8988T (cell line): ENCODE results near the gene GLB1L2.
A peak's percentile ranks its signal among the peaks of the same experiment; 100 is the strongest.

Experiments
- DNase-seq: peaks from one replicate; pipeline ENCODE4 v3.0.0; 2011

Gene GLB1L2

DNA sequence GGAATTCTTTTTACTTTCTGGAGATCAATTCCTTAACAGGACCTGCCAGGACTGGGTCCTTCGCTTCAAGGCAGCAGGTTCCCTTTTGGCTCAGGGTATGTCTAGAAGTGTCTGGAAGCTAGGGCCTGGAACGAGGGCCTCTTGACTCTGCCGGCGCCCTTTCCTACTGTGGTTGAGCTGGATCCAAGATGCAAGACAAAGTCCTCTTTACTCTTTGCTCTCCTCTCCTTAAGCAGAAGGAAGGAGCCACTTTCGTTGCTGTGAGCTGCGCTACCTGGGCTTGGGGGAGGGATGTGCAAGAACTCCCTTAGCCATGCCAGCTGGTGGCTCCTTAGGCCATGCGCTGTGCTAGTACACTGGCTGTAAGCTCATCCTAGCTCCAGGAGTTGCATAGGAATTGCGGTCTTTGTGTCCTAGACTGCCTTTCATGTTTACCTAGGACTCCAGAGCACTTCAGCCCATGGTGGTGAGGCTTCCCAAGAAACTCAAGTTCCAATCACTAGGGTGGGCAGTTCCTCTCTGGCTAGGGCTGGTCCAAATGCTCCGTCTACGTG, 18.1 kb downstream of the GLB1L2 start:
- DNase-seq: no peak

DNA sequence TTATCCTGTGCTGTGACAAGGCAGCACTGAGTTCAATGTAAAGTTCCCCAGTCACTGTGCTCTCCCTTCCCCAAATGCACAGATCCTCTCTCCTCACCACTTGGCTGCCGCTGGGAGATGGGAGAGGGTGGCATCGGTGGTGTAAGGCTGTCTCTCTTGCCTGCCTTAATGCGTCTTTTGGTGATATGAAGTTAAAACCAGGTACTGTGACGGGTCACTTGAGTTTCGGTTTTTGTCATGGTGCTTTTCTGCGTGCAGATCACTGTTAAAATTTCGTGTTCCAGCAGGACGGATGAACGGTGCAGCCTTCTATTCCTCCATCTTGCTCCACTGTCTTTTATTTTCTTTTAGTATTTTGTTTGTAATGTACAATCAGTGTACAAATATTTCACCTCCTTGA, 18.6 kb downstream of the GLB1L2 start:
- no peak for DNase-seq

DNA sequence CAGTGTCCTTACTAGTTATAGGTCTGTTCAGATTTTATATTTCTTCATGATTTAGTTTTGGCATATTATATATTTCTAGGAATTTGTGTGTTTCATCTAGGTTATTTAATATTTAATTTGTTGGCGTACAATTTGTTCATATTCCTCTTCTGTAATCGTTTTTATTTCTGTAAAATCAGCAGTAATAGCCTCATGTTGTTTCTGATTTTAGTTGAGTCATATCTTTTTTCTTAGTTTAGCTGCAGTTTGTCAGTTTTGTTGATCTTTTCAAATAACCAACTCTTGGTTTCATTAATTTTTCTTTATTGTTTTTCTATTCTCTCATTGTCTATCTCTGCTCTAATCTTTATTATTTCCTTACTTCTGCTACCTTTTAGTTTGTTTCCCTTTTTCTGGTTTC, 20.3 kb downstream of the GLB1L2 start:
- DNase-seq: no peak

DNA sequence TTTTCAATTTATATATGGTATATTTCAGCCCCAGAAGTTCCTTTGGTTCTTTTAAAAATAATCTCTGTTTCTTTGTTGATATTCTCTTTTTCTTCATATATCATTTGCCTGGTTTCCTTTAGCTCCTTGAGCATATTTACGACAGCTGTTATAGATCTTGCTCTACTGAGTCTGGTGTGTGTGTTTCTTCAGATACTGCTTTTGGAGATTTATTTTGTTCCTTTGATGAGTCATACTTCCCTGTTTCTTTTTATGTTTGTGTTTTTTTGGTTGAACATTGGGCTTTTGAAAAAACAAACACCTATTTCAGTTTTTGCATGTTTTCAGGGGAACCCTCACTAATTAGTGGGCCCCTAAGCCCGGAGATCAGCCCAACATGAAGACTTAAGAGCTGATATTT, 23.3 kb downstream of the GLB1L2 start:
- no peak for DNase-seq

DNA sequence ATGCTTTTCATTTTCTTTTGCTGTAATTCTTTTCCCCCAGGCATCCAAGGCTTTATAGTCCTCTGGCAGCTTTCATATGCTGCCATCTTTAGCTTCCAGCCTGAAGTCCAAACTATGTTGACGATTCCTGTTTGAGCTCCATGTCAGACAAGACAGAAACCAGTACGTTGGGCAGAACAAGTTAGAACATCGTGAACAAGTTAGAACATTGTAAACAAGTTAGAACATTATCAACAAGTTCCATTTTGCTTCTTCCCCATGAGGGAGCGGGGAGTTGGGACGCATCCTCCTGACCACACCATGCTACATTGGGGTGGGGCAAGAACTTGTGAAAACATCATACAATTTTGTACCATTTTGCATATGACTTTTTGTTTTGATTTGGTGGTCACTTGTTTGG, 23.9 kb downstream of the GLB1L2 start:
- DNase-seq: no peak

DNA sequence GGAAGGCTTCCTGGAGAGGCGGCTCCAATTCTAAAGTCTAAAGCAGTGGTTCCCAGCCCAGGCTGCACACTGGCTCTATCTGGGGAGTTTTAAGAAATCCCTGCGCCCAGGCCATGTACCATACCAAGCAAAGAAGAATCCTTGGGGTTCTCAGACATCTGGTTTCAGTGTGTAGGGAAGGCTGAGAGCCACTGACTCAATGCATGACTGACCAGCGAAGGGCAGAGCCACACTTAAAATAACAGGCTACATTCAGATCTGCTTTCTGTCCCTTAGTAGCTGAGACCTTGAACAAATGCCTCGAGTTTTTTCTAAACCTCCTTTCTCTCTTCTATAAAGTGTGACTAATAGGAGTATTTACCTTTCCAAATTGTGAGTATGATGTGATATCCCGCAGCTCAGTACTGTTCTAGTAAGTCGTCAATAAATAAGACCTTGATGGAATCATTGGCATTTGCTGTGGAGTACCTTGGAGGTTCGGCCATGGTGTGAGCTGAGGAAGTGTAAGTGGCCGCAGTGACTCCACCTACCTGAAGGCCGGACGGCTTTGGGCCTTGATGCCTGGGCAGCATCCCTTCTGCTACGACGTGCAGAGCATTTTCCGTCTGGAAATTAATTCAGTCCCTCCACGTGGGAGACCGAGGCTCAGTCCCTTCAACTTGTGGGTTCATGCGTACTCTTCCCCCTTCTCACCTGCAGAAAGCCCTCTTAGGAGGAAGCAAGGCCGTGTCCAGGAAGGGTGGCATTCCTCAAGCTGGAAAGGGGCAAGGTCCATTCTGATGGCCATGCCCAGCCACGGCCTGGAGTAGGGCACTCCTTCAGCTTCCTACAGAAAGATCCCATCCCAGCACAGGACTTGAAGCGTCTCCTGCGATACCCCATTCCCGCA, 25.1 kb downstream of the GLB1L2 start:
- DNase-seq: no peak

DNA sequence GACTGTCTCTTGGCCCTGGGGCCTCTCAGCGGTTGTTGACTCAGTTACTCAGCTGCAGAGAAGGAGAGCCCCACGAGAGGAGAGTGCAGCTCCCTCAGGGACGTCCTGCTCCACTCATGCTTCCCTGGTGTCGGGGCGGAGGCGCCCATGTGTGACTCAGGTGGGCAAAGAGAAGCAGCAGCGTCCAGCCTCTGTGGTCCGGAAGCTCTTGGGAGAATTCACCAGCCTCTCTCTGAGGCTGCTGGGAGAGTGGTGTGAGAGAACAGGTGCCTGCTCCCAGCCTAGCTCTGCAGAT, 25.7 kb downstream of the GLB1L2 start:
- DNase-seq: no peak

DNA sequence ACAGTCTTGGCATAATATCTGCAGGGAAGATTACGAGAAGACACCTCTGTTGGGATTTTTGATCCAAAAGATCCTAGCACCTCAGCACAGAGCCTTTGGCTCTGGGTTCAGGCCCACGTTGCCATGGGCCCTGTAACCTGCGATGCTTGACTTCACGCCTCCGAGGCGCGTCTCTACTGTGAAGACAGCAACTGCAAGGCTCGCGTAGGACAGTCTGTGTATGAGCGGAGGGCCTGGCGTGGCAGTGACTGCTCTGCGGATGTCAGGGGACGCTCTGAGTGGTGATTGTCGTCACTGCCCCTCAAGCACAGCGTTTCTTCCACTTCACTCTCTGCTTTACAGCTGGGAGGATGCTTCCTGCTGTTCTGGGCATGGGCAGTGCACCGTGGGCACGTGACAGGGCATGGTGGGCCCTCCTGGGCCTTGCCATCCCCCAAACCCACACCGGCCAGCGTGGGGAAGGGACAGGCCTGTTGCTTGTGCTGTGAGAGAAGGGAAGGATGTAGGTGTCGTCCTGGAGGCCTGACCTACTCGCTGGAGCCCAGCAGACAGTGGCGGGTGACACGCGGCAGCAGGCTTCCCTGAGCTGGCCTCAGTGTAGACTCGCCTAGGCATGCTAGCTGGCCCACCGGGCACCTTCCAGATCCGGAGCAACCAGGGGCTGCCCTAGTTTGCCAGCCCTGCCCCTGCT, 26.5 kb downstream of the GLB1L2 start:
- DNase-seq: no peak

DNA sequence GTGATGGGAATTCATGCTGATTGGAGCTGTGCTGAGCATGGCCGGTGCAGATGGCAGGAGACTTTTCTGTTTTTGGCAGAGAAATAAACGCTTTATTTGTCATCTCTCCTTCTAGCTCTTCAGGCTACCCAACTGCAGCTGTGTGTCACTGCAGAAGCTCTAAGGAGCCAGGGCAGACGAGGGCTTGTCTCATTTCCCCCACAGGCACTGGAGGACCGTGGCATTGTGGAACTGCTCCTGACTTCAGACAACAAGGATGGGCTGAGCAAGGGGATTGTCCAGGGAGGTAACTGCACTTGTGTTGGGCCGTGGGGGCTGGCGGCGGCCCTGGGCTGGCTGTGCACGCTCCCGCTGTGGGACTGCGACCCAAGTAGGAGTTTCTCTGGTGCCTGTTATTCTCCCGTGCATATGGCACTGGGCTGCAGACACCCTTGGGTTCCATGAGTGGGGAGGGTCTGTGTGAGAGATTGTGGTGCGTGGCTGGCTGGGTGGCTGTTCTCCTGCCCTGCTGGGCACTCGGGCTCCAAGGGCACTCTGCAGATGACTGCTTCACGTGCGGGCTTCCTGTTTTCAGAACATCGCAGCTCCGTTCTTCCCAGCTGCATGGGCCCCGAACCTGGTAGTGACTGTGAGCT, 27.2 kb downstream of the GLB1L2 start:
- no peak for DNase-seq

DNA sequence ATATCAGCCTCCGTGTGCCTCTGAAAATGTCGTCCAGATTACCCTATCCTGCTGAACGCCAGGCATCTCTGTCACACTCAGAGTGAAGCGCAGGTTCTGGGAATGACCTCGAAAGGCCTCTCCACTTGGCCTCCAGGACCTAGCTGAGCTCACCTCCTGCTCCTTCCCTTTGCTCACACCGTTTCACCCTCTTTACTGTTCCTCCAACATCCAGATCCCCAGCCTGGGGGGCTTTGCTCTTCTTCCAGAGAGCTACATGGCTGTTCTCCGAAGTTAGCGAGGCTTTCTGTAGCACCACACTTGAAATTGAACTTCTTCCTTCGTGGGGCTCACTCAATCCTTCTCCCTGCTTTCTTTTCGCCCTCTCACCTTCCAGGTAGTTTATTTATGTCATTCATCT, 27.9 kb downstream of the GLB1L2 start:
- DNase-seq: no peak

DNA sequence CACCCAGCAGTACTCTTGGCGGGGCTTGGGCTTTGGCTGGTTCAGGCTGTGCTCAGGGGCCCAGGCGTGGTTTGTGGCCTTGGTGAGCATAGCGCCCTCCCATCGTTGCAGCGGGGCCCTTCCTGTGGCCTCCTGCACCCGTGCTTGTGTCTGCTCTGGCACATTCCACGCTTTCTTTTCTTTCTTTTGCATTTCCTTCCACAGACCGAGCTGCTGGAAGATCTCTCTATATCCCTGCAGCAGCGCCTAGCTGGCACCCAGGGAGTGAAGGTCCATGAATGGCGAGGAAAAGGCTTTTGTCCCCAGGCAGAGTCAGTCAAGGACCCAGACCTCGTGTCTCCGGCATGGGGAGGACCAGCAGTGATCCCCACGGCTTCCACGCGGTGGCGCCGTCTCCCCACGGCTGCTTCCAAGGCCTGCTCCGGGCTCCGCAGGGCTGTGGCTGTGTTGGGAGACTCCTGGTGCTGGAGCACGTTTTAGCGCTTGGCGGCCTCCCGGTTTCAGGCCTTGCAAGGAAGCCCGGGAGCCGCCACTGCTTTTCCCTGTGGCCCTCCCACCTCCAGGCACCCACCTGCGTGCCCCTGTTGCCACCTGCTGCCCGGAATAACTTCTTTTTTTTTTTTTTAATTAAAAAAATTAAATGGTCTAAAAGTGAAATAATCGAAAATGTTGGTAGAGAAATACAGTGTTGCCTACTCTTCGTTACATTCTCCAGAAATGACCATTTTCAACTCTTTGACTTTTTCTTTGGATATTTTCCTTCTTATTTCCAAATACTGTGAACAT, 28.5 kb downstream of the GLB1L2 start:
- DNase-seq: peak; percentile 98

DNA sequence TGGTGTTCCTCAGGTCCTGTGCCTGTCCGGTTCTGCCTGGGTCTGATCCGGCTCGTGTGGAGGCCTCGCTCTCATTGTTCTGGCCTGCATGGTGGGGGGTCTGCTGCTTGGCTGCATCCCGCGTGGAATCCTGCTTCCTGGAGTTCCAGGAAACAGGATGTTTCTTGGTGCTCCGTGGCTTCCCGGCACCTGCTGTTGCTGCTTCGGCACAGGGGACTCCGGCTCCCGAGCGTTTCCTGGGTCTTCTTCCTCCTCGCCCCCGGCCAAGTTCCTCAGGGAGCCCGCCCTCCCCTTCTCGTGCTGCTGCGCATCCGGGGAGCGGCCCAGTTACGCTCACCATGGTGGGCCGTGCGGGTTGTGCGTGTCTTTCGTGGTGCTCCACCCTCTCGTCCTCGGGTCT, 29.9 kb downstream of the GLB1L2 start:
- no peak for DNase-seq

DNA sequence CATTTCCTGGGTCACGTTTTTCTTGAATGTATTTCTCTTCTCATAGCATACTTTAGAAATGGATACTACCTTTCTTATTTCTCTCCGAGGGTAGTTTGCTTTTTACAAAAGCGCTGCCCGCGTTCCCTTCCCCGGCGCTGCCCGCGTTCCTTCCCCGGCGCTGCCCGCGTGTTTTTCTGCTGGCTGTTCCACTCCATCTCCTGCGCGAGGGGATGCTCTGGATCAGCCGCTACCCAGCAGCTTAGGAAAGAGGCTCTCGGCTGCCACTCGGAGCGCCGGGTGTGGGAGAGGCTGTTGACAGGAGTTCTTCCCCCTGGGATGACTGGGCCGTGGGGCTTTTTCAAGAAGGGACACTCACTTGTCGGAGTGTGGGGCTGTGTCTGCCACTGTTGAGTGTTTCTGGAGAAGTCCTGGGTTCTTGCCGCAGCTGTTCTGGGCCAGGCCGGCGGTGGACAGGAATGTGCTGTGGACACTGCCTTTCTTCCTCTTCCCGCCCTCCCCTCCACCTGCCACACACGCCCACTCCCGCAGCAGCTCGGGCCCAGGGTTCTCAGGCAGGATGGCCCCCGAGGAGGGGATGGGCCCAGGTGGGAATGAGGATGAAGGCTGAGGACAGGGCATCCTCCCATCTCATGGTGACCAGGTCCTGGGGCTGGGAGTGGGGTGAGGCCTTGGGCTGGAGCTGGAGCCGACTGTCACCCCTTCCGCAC, 30.6 kb downstream of the GLB1L2 start:
- no peak for DNase-seq

DNA sequence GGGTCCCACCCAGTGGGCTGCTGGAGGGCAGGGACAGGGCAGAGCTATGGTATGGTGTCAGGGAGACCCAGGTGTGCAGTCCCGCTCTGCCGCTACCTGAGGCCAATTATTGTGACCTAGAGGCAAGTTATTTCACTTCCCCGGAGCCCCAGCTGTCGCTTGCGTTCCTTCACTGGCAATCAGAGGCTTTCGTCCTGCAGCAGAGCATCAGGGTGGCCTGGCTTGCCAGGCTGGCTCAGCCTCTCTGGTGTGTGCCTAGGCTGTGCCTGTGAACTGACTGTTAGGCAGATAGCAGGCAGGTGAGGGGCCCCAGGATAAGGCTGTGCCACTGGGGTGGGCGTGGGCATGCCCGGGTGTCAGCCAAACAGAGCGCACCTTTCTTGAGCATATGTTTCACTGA, 31.4 kb downstream of the GLB1L2 start:
- no peak for DNase-seq

DNA sequence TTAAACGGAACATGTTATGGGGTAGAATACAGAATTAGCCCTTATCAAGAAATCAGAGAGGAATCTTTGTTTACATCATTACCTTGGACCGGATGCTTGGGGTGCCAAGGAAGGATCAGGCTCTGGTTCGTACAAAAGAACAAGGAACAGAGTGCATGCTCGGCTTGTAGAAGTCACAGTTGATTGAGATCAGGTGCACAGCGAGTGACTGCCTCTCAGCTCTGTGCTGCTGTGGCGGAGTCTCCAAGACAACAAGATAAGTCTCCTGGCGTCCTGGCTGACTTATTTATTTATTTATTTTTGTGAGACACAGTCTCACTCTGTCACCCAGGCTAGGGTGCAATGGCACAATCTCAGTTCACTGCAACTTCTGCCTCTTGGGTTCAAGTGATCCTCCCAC, 31.8 kb downstream of the GLB1L2 start:
- DNase-seq: no peak

DNA sequence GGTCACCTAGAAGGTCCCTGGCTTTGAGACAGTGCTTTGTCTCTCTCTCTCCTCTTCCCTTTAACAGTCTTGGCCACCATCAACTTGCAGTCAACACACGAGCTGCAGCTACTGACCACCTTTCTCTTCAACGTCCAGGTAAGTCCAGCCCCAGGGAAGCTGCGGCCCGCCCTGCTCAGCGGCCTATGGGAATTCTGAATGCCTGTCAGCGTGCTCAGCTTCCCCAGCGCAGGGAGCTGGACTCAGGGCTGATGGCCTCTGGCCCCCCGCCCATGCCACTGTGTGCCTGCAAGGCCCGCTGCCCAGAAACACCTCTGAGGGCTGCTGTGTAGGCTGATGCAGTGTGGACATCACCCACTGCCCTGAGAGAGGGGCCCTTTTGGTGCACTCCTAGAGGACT, 32.5 kb downstream of the GLB1L2 start:
- no peak for DNase-seq

DNA sequence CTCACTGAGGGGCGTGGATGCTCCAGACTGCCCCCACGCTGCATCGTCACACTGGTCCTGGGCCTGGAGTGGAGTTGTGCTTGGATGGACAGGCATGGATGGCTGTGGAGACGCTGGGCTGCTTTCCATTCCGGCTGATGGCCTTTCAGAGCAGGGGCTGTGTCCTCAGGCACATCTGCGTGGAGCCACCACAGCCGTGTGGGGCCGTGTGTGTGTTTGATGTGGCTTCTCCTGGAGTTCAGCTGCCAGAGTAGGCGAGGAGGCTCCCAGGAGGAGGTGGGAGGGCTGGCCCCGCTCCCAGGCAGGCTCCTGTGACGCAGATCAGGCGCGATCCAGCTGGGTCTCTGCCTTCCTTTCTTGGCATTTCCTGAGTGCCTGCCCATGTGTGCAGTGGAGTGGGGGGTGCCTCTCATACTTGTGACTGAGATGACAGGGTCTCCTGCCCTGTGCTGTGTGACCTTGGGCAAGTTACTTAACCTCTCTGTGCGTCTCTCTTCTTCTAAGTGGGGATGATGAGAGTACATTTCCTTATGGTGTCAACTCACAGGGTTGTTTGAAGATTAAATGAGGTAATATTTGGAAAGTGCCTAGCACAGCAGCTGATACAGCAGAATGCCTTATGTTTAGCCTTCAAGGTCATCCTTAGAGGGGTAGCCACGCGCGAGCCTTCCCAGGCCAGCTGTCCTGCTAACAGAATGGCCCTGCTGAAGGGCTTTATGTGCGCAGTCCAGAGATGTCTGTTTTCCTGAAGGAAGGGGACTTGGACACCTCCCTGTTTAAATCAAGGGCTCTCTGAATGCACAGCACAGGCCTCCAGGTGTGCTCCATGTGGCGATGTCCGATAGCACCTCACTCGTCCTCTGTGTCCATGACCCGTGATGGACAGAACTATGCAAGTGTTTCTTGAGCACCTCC, 33.5 kb downstream of the GLB1L2 start:
- DNase-seq: no peak

DNA sequence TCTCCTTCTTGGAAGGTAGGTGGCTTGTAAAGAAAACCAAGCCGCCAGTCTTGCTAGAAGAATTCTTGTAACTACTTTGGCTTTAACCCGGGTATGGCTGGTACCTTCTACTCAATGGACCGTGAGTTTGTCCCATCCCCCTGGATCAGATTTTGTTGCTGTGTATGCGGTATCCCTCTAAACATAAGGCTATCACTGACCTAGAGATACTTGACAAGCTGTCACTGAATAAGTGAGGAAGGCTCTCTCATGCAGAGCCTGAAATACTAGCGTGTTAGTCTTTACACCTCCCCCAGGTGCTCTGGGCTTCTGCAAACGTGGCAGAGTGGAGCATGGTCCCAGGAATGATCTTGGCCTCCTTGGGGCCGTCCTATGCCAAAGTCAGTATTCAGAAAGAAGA, 34.5 kb downstream of the GLB1L2 start:
- no peak for DNase-seq

DNA sequence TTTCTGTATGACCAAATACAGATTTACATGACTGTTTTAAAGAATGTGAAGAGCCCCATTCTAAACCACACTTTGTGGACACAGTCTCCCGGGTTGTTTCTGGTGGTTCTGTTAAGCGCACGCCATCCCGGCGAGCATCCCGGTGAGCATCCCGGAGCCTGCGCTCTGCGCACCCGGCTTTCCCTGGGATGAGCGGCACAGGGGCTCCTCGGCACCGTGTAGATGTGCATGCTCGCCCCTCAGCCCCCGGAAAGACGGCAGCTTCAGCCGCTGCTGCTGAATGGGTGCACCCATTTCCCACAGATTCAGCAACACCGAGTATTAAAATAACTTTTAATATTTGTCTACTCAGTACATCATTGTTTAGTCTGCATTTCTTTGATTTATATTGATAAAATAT, 36.0 kb downstream of the GLB1L2 start:
- no peak for DNase-seq

DNA sequence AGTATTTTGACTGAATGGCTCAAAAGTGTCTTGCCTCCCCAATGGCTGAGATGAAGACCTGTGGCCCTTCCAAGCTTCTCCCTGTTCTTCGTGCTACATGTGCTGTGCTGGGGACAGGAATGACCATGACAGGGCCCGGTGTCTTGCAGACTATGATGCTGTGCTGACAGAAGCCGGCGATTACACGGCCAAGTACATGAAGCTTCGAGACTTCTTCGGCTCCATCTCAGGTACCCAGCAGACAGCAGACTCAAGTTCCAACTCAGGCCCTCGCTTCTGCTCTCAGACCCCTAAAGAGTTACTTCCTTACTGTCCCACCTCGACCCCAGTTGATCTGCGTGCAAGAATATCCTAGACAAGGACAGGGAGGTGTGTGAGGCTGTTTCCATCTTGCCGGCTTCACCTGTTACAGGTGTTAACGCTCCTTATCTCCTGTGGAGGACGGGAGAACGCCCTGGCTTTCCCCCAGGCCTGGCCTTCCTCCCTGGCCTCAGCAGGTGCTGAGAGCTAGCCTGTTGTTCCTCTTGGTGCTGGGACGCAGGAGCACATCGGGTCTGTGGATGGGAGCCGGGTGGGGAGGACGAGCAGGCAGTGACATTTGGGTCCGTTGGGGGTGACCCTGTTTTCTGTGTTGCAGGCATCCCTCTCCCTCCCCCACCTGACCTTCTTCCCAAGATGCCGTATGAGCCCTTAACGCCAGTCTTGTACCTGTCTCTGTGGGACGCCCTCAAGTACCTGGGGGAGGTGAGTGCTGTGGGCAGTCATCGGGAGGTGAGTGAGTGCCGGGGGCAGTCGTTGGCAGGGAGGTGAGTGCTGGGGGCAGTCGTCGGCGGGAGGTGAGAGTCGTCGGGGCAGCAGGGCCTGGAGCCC, 38.1 kb downstream of the GLB1L2 start:
- no peak for DNase-seq
